HepG2 (cell line): ENCODE results near the gene DDO. TPM values are rescaled to one million over a fixed set of nuclear protein-coding genes. Genes with fewer than 3 reads are reported as not detected.
A peak's percentile ranks its signal among the peaks of the same experiment; 100 is the strongest.

Experiments used
- ATAC-seq: fragments of 200-7000 bp; cut with Tn5 transposase; 3 replicates; pipeline ENCODE4 v1.9.1; 2020; ENCODE audit warnings: mild to moderate bottlenecking, moderate library complexity
- BruUV-seq: library from RNA; stranded (reverse); fragments of 400-500 nt; replicated peaks from 2 replicates; lab custom pipeline; 2021; lab: Mats Ljungman, UMichigan
- CTCF ChIA-PET: fragments of 300-600 bp; formaldehyde crosslinking; extraction: SDS; loops from one replicate; lab custom pipeline; 2021; ENCODE audit warnings: low total read pairs, inconsistent platforms, low intra/inter-chr PET ratio; lab: Yijun Ruan, JAX
- POLR2A ChIA-PET: fragments of 350-600 bp; sonication (Branson Sonifier 250); formaldehyde crosslinking; loops from one replicate; lab custom pipeline; 2020; ENCODE audit warnings: antibody characterized with exemption, inconsistent platforms; lab: Yijun Ruan, JAX
- DNase-seq: peaks from one replicate; pipeline ENCODE4 v3.0.0-alpha.2; 2015; ENCODE audit warnings: low spot score
- FAIRE-seq: peaks from 3 replicates; lab custom pipeline; 2011; peaks lifted over from hg19 to GRCh38; lab: Jason Lieb, UNC
- H2AFZ ChIP-seq: one replicate; pipeline ENCODE4 v1.6.1; 2011; ENCODE audit warnings: low read length, inconsistent platforms
- H3K27ac ChIP-seq: fragments of 300-600 bp; 3 replicates; pipeline ENCODE4 v1.8.0; 2011; ENCODE audit warnings: mixed run types, mild to moderate bottlenecking, mixed read lengths, low read length, inconsistent platforms; ENCODE audit not compliant: insufficient read depth; ENCODE audit errors: extremely low read length
- H3K27me3 ChIP-seq, 2 experiments: fragments of 200-600 bp in 1 of 2; 2 replicates in 1 of 2; 3 replicates in 1 of 2; pipeline versions ENCODE4 v1.6.0 to v1.8.0; 2011; ENCODE audit warnings: low read length in 2 of 2, mild to moderate bottlenecking in 2 of 2, moderate library complexity in 2 of 2, inconsistent platforms in 1 of 2; ENCODE audit not compliant: insufficient read depth in 2 of 2, control insufficient read depth in 1 of 2
- H3K36me3 ChIP-seq, 2 experiments: fragments of 200-600 bp in 1 of 2; replicated peaks in 1 of 2; 2 replicates in 1 of 2; 3 replicates in 1 of 2; pipeline versions ENCODE4 v1.5.1 to v1.8.0; 2011; ENCODE audit warnings: low read length in 2 of 2, inconsistent platforms in 1 of 2; ENCODE audit not compliant: insufficient read depth in 2 of 2, control insufficient read depth in 1 of 2
- H3K4me1 ChIP-seq: 2 replicates; pipeline ENCODE4 v1.5.1; 2012; ENCODE audit warnings: low read length, inconsistent platforms; ENCODE audit not compliant: insufficient read depth
- H3K4me2 ChIP-seq: 2 replicates; pipeline ENCODE4 v1.6.0; 2011; ENCODE audit warnings: low read depth, low read length, inconsistent platforms
- H3K4me3 ChIP-seq, 3 experiments: fragments of 200-600 bp in 1 of 3; sonication (generic), shearing (Covaris generic) in 1 of 3; replicated peaks in 1 of 3; 2 replicates each; pipeline ENCODE4 v1.5.1; 2011 to 2016; ENCODE audit warnings: low read length in 3 of 3, inconsistent platforms in 2 of 3, low read depth in 2 of 3, mild to moderate bottlenecking in 2 of 3, control low read depth in 1 of 3, mixed read lengths in 1 of 3; ENCODE audit not compliant: insufficient read depth in 1 of 3
- H3K79me2 ChIP-seq: one replicate; pipeline ENCODE4 v1.6.1; 2011; ENCODE audit warnings: low read length, inconsistent platforms; ENCODE audit not compliant: insufficient read depth
- H3K9ac ChIP-seq: 2 replicates; pipeline ENCODE4 v1.6.0; 2011; ENCODE audit warnings: mild to moderate bottlenecking, low read depth, low read length, inconsistent platforms; ENCODE audit not compliant: insufficient read depth
- H3K9me3 ChIP-seq: 2 replicates; pipeline ENCODE4 v1.5.1; 2012; ENCODE audit warnings: mild to moderate bottlenecking, low read length
- H4K20me1 ChIP-seq: 2 replicates; pipeline ENCODE4 v1.6.0; 2011; ENCODE audit warnings: inconsistent platforms, mild to moderate bottlenecking, low read length, moderate library complexity; ENCODE audit not compliant: insufficient read depth
- ATF7 ChIP-seq, 2 experiments: fragments of 450-650 bp in 1 of 2; sonication (generic) in 1 of 2; formaldehyde crosslinking in 1 of 2; IDR thresholded peaks; 2 replicates each; pipeline versions ENCODE4 v1.4.0 to v1.6.1; 2016 to 2020; ENCODE audit warnings: antibody characterized with exemption in 1 of 2, mild to moderate bottlenecking in 1 of 2, missing genetic modification reagents in 1 of 2
- CENPX ChIP-seq: sonication (generic); formaldehyde crosslinking; IDR thresholded peaks from 2 replicates; pipeline ENCODE4 v1.9.0; 2021; ENCODE audit warnings: mild to moderate bottlenecking, missing genetic modification reagents, moderate library complexity
- CREB1 ChIP-seq, 2 experiments: fragments of 450-650 bp in 1 of 2; IDR thresholded peaks; 2 replicates each; pipeline ENCODE4 v1.6.1; 2016 to 2017; ENCODE audit warnings: control low read depth in 1 of 2, mild to moderate bottlenecking in 1 of 2, missing compliant biosample characterization in 1 of 2, missing genetic modification characterization in 1 of 2
- DNMT1 ChIP-seq: sonication (generic); formaldehyde crosslinking; IDR thresholded peaks from 2 replicates; pipeline ENCODE4 v1.5.1; 2020; ENCODE audit warnings: mild to moderate bottlenecking, missing genetic modification reagents
- JUNB ChIP-seq: sonication (generic); formaldehyde crosslinking; IDR thresholded peaks from 2 replicates; pipeline ENCODE4 v1.8.0; 2022; ENCODE audit warnings: missing genetic modification reagents, mild to moderate bottlenecking, borderline replicate concordance
- KAT2B ChIP-seq: fragments of 150-350 bp; IDR thresholded peaks from 2 replicates; pipeline ENCODE4 v1.6.1; 2014; ENCODE audit warnings: low read depth, low read length, borderline replicate concordance
- PHB2 ChIP-seq: fragments of 450-650 bp; IDR thresholded peaks from 2 replicates; pipeline ENCODE4 v1.6.1; 2018; ENCODE audit not compliant: partially characterized antibody
- RORA ChIP-seq: sonication (generic); formaldehyde crosslinking; IDR thresholded peaks from 2 replicates; pipeline ENCODE4 v1.5.0; 2020; ENCODE audit warnings: mild to moderate bottlenecking, missing genetic modification reagents, moderate library complexity
- SATB2 ChIP-seq: sonication (generic); formaldehyde crosslinking; IDR thresholded peaks from 2 replicates; pipeline ENCODE4 v1.5.0; 2020; ENCODE audit warnings: missing genetic modification reagents
- ZC3H4 ChIP-seq: sonication (generic); formaldehyde crosslinking; IDR thresholded peaks from 2 replicates; pipeline ENCODE4 v1.4.0; 2020; ENCODE audit warnings: missing genetic modification reagents, borderline replicate concordance
- ZNF570 ChIP-seq: sonication (generic); formaldehyde crosslinking; IDR thresholded peaks from 2 replicates; pipeline ENCODE4 v1.4.0; 2020; ENCODE audit warnings: mild to moderate bottlenecking, missing genetic modification reagents, borderline replicate concordance
- ZNF674 ChIP-seq: sonication (generic); formaldehyde crosslinking; IDR thresholded peaks from 2 replicates; pipeline ENCODE4 v1.5.0; 2020; ENCODE audit warnings: low read depth, mild to moderate bottlenecking, missing genetic modification reagents
- ZNF782 ChIP-seq: sonication (generic); formaldehyde crosslinking; IDR thresholded peaks from 2 replicates; pipeline ENCODE4 v1.4.0; 2020; ENCODE audit warnings: missing genetic modification reagents, mild to moderate bottlenecking, borderline replicate concordance
- WGBS: methylation state at CpG from one replicate; pipeline ENCODE4 v1.1.6; 2017; ENCODE audit warnings: low lambda C conversion rate; 5-methylcytosine and 5-hydroxymethylcytosine counted together
- in situ Hi-C: cut with HindIII; loops from 2 replicates; pipeline ENCODE4 v1.10.0; 2017; ENCODE audit warnings: low pct_unique_long_range_greater_than_20kb; ENCODE audit not compliant: extremely low pct_ligation_motif_present
- intact Hi-C: fragments of 100-400 bp; cut with micrococcal nuclease; formaldehyde crosslinking; loops from one replicate; pipeline ENCODE4 v1.10.0; 2022; ENCODE audit not compliant: unreplicated experiment
- polyA plus RNA-seq, 8 experiments: library from polyadenylated mRNA; depleted of rRNA in 3 of 8; stranded (reverse) in 7 of 8; unstranded in 1 of 8; fragments of >200 nt; fragmentation: Illumina TruSeq in 4 of 8; extraction: Trizol in 4 of 8; gene quantifications; 2 replicates each; pipeline versions ENCODE4 v1.2.1 to v1.2.3, GENCODE V29; 2011 to 2016; ENCODE audit warnings: low read depth in 4 of 8, missing spikeins in 1 of 8, mixed read lengths in 1 of 8; ENCODE audit not compliant: insufficient read depth in 1 of 8
- total RNA-seq, 5 experiments: library from RNA; depleted of rRNA; stranded (reverse); fragments of >200 nt; fragmentation: Illumina TruSeq; extraction: Trizol; gene quantifications; 2 replicates each; pipeline ENCODE4 v1.2.3, GENCODE V29; 2016; ENCODE audit warnings: low read depth in 1 of 5
- TF ChIP-seq, protein P1 (sequence below): IDR thresholded peaks from 2 replicates; pipeline ENCODE4 v1.6.1; 2016; ENCODE audit warnings: low read depth, borderline replicate concordance
- TF ChIP-seq, protein P2 (sequence below): sonication (generic); formaldehyde crosslinking; IDR thresholded peaks from 2 replicates; pipeline ENCODE4 v1.8.1; 2023; ENCODE audit warnings: mild to moderate bottlenecking, missing genetic modification reagents, borderline replicate concordance
- TF ChIP-seq, protein P3 (sequence below): sonication (generic); formaldehyde crosslinking; IDR thresholded peaks from 2 replicates; pipeline ENCODE4 v1.4.0; 2020; ENCODE audit warnings: missing genetic modification reagents, borderline replicate concordance

Gene DDO
- total and polyA plus RNA-seq, 2 of the 13 experiments (the other 11 are each of a cell fraction or from before 2014, with no cell fraction given) = 6.1 to 10.3 TPM

DNA sequence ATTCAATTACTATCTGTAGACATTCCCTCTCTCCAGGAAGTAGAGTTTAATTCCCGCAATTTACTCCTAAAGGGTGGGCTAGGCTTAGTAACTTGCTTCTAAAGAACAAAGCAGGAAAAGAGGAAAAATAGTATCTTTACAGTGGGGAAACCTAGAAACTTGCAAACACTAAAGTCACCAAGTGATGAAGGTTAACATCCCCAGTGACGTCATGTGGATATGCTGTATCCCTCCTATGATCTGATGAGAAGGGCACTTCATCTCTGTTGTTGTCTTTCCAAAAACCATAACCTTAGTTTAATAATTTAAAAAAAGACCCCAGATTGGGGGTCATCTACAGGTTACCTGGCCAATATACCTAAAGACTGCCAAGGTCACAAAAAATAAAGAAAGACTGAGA lies 43.8 kb upstream of the DDO start:
- ChIA-PET POLR2A (no interaction called here), CTCF (no interaction called here)
- 2% methylated on average over 2 of the region's 2 CpGs for WGBS
- Histone ChIP-seq H3K9ac (no peak overlapping the region), H3K79me2 (no peaks in the 10 kb centered on the region), H3K4me2 (no peak overlapping the region), H3K4me3 (no peak overlapping the region), H3K27ac (no peak overlapping the region), H3K27me3 (no peaks in the 10 kb centered on the region), H2AFZ (no peak overlapping the region), H3K4me1 (no peaks in the 10 kb centered on the region), H4K20me1 (no peaks in the 10 kb centered on the region), H3K9me3 (peaks cover 24% of the 10 kb centered on the region), H3K36me3 (no peaks in the 10 kb centered on the region)
- in situ Hi-C loops (no loop called here), intact Hi-C loops (no loop called here)
- TF ChIP-seq PHB2 (no peak), ZNF782 (CRISPR knock-in tag) (no peak), RORA (no peak), ZC3H4 (CRISPR knock-in tag) (no peak), CENPX (CRISPR knock-in tag) (no peak), ZNF674 (CRISPR knock-in tag) (no peak), ZNF570 (no peak), DNMT1 (no peak), ATF7 (IDR thresholded peaks at IDR 0.05) (peak; percentile 89), ATF7 (CRISPR knock-in tag; IDR thresholded peaks at IDR 0.05) (no peak), CREB1 (IDR thresholded peaks at IDR 0.05) (peak; percentile 92), CREB1 (CRISPR knock-in tag; IDR thresholded peaks at IDR 0.05) (no peak), KAT2B (no peak), JUNB (CRISPR knock-in tag) (no peak), SATB2 (CRISPR knock-in tag) (no peak)
- TF ChIP-seq, protein P1, sequence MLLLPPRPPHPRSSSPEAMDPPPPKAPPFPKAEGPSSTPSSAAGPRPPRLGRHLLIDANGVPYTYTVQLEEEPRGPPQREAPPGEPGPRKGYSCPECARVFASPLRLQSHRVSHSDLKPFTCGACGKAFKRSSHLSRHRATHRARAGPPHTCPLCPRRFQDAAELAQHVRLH (CRISPR knock-in tag) = no peak
- TF ChIP-seq, protein P2, sequence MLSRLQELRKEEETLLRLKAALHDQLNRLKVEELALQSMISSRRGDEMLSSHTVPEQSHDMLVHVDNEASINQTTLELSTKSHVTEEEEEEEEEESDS (CRISPR knock-in tag) = no peak
- TF ChIP-seq, protein P3, sequence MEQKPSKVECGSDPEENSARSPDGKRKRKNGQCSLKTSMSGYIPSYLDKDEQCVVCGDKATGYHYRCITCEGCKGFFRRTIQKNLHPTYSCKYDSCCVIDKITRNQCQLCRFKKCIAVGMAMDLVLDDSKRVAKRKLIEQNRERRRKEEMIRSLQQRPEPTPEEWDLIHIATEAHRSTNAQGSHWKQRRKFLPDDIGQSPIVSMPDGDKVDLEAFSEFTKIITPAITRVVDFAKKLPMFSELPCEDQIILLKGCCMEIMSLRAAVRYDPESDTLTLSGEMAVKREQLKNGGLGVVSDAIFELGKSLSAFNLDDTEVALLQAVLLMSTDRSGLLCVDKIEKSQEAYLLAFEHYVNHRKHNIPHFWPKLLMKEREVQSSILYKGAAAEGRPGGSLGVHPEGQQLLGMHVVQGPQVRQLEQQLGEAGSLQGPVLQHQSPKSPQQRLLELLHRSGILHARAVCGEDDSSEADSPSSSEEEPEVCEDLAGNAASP (CRISPR knock-in tag) = no peak
- FAIRE-seq (no peak), DNase-seq (no peak), ATAC-seq (no peak)
- no TSS peak for BruUV-seq
